Kasumi-1 (cell line): ENCODE results near the gene KRT25.
A peak's percentile ranks its signal among the peaks of the same experiment; 100 is the strongest.

Experiments
- DNase-seq, 2 experiments: peaks; one replicate each; lab custom pipeline; 2025; lab: John Stamatoyannopoulos, UW

The KRT25 gene, protein sequence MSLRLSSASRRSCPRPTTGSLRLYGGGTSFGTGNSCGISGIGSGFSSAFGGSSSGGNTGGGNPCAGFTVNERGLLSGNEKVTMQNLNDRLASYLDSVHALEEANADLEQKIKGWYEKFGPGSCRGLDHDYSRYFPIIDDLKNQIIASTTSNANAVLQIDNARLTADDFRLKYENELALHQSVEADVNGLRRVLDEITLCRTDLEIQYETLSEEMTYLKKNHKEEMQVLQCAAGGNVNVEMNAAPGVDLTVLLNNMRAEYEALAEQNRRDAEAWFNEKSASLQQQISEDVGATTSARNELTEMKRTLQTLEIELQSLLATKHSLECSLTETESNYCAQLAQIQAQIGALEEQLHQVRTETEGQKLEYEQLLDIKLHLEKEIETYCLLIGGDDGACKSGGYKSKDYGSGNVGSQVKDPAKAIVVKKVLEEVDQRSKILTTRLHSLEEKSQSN

DNA sequence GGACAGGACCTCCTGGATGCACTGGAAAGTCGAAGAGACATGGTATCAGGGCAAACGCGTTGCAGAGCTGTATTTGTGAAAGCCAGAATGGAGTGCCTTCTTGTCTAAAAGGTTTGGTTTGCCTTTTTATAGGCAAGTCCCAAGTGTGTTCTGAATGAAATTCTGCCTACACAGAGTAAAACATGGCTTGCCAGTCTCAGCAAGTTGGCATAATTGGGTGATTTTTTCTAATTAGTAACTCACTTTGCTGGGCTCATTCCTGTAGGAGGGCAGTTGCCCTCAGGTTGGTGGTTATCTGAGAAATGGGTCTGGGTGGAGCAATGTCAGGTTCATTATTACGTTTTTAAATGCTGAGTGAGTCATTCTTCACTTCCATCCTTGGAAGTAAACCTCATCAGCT is at the start of gene KRT25:
Gene KRT25, minus strand, starts transcription at position 101 of the 400 bp plus-strand sequence. Its CDS starts 60 bp downstream, at position 41.
- no peak for DNase-seq

DNA sequence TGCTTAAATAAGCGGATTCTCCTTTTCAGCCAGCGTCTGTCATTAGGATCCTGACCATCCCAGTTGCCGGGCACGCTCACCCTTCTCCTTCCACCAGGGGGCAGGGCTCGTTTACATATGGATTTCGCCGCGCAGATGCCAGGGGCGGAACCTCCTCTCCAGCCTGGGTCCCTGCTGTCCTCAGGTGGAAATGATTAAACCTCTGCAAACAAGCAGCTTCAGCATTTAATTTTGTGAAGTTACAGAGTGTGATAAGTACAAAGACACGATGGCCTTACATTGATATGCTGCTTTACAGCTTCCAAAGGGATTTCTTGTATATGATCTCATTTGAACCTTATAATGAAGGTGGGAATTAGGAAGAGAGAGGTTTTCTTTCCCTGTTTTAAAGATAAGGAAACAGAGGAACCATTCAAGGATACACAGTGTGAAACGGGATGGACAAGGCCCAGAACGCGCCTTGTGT is 48.5 kb upstream of the KRT25 start:
- DNase-seq, result peak; percentile 64 to 85

DNA sequence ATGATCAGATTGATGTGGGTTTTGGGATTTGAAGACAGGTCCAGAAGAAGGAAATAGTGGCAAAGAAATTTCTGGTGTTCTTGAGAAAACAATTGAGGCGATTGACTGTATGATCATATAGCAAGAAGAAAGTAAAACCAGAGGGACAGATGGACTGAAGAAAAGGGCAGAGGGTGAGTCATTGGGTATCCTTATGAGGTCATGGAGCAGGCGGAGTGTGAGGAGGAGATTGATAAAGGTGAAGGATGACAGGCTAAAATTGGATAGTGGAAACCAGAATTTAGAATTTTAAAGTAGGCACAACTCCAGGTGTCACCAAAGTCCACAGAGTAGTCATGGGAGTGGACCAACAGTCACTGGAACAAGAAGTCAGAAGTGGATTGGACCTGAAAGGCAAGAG is 46.0 kb upstream of the KRT25 start:
- no peak for DNase-seq

DNA sequence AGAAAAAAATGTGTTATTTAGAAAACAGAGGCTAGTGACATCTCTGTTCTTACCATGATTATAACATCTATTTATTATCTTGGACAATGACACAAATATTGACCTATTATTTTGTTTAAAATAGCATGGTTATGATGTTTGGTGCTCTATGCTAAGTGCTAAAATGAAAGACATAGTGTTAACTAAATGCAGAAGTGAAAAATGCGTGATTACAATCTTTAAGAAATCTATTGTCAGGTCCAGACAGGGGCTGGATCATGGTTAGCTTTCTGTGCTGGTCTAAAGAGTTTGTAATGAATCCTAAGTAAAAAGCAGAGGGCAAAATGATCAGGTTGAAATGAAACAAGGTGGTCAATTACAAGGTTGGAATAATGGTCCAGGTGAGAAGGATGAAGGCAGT is 45.2 kb upstream of the KRT25 start:
- no peak for DNase-seq

DNA sequence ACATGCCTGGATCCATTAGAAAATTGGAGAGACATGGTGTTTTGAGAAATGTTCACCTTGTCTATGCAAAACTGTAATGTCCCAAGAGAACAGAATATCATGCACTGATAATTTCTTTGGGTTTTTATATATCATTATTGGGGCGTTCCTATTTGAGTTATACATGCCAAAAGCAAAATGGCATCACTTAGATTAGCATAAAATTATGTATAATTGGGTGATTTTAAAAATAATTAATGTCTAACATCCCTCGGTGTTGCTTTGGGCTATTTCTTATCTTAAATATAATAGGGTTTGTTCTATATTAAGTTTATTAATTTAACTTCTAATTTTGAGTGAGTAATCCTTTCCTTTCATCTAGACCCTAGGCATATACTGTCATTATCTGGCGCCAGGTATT is 44.7 kb upstream of the KRT25 start, which contains the start of gene KRT28:
Gene KRT28, minus strand, starts transcription at position 101 of the 400 bp plus-strand sequence. Its CDS starts 66 bp downstream, at position 35.
- DNase-seq, result no peak

DNA sequence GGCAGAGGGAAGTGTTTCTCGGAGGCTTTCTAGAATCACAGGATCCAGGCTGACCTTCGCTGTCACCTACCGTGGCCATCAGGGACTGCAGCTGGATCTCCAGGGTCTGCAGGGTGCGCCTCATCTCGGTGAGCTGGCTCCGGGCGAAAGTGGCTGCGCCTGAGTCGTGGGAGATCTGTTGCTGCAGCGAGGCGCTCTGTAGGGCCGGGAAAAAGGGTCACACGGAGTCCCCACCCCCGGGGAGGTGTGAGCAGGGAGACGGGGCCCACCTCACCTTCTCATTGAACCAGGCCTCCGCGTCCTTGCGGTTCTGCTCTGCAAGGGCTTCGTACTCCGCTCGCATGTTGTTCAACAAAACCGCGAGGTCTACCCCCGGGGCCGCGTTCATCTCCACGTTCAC is 41.7 kb upstream of the KRT25 start:
- no peak for DNase-seq

DNA sequence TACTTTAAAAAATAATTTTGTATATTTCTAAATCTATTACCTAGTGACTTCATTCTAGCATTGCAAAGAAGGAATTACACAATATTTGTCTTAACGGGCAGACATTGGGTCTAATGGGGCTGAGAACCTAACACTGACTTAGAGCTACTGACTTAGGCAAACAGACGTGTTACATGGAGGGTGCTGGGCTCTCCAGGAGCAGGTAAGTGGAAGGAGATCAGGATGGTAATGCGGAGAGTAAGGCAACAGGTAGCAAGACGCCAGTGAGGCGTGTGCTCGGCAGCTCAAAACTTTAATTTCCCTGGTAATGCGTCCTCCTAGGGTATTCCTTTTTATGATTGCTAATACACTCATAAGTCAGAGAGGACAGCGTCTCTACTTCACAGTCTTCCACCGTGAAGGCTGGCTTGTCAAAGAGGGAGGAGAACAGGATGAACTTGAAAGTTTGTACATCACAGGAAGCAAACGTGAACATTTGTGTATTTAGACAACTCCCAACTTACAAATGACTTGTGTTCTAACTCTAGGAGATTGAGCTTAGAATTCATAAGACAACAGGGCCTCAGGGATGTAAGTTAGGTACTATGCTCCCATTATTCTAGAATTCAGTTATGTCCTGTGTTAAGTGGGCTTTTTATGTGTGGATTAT is 40.0 kb upstream of the KRT25 start:
- DNase-seq, result no peak

DNA sequence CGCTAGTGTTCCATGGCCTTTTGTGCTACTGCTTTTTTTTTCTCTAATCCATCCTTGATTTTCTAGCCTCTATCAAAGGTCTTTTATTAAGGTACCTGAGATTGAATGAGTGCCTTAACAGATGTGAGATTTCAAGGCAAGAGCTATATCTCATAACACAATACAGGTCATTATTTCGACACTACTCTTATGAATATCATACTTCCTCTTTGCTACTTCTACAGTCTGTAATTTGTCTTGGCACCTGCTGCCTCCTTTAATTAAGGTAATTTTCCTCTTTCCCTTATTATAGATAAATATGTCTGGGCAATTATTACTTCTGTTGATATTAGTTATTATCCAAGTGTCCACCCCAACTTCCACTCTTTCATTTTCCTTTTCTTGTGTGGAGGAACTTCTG is 39.3 kb upstream of the KRT25 start:
- no peak for DNase-seq

DNA sequence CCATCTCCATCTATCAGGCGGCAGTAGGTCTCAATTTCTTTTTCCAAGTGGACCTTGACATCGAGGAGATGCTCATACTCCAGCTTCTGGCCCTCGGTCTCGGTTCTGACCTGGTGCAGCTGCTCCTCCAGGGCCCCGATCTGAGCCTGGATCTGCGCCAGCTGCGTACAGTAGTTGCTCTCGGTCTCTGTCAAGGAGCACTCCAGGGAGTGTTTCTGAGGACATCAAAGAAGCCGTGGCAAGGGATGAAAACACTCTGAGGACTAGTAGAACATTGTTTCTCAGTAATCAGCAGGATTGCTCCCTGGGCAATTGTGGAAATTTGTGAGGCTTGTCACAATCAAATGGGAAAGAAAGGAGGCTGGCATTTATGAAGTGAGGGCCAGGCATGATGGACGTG is 38.7 kb upstream of the KRT25 start:
- no peak for DNase-seq

DNA sequence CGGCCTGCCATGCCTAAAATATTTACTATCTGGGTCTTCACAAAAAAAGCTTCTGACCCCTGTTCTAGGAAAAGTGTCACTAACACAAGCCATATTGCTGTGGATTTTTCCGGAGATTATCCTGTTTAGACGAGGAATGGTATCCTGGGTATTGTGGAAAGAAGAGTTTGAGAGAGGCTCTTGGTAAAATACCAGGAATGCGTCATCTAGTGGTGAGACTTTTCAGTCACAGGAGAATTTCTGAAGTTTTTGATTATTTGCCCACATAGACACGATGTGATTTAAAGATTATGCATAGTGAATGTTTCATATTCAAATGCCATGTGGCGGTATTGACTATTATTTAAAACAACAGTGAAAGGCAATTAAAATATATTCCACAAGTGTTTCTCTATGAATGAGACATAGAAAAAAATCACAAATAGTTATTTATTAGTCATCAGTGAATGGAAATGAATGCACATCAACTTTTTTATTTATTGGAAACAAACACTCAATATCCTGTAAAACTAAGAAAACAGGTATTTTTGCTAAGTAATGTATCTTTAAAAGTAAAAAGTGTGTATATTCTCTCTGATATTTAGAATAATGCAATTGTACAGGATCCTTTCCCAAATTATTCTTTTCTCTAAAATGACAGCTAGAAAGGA is 36.8 kb upstream of the KRT25 start:
- DNase-seq, result peak; percentile 3 to 18

DNA sequence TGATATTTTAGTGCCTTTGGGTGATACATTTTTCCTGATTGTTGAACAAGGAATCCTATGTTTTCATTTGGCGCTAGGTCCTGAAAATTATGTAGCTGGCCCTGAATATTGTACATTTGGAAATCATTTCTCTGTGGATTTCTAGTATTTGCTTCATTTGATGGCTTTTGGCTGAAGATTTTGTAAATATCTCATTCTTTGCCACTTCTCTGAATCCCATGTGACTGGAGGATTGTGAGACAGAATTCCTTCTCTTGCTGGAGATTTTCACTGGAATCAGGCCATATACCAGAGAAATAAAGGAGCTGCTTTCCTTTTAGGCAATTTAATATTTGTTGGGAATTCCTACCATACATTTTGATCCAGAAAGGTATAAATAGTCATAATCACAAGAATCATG is 36.0 kb upstream of the KRT25 start:
- no peak for DNase-seq

DNA sequence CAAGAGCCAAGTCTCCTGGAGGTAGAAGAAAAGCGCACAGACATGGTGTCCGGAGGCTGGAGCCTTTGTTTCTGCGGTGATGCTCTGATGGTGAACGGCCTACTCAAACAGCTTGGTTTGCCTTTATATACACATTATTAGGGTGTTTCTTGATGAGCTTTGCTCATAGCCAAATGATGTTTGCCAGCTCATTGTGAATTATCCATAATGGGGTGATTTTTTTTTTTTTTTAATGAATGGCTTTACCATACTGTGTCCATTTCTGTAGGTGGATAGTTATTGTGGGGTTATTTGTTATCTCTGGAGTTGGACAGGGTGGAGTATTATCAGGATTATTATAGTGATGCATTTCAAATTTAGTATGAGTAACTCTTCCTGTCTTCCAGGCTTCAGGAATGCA is 27.3 kb upstream of the KRT25 start, which contains the start of gene KRT27:
Gene KRT27, minus strand, starts transcription at position 101 of the 400 bp plus-strand sequence. Its CDS starts 57 bp downstream, at position 44.
- no peak for DNase-seq

DNA sequence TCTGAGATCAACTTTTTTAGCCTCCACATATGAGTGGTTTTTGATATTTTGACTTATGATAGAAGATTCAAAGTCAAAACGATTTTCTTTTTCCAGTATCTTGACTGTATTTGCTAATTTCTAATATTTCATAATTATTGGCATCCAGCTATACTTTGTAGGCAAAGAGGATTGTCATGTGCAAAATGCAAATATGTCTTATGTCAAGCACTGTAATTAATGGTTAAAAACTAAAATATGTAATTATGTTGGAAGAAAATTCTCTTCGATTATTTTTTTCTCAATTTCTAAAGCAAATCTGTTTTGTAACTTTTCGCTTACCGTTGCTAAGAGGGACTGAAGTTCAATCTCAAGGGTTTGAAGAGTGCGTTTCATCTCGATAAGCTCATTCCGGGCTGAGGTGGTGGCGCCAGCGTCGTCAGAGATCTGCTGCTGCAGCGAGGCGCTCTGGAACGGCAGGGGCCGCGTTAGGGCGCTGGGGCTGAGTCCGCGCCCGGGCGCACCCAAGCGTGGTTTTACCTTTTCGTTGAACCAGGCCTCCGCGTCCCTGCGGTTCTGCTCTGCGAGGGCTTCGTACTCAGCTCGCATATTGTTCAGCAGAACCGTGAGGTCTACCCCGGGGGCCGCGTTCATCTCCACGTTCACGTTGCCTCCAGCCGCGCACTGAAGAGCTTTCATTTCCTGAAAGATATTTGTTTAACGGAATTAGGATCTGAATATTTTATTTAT is 24.2 kb upstream of the KRT25 start:
- DNase-seq, result no peak

DNA sequence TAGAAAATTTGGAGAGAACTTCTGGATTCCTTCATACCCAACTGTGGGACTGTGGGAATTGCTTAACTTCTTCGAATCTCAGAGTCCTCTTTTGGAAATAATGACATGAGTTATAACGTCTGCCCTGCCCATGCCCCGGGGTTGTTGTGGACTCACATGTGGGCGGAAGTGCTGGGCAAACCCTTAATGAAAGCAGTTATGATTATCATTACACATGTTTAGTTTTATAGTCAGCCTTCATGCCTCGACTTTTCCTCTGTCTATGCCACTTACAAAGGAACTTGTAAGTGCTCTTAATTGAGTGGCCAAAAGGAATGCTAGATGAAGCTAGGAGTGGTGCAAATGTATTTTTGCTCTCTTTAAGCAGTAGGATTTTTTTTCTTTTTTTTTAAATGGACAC is 23.3 kb upstream of the KRT25 start:
- DNase-seq, result no peak

DNA sequence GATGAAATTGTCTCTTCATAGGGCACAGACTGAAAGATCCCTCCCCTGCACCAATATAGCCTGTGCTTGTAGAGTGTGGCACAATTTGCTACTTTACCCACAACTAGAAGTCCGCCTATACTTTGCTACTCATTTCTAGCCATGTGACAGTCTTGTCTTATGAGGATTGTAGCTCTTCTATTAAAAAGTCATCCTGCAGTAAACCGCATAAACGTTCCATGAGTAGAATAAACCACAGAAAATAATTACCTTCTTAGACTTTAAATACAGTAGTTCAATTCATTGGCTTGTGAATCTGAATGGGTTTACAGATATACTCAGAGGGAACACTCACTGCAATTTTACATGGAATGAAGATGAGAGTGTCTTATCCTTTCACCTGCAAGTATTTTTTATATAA is 22.8 kb upstream of the KRT25 start:
- no peak for DNase-seq

DNA sequence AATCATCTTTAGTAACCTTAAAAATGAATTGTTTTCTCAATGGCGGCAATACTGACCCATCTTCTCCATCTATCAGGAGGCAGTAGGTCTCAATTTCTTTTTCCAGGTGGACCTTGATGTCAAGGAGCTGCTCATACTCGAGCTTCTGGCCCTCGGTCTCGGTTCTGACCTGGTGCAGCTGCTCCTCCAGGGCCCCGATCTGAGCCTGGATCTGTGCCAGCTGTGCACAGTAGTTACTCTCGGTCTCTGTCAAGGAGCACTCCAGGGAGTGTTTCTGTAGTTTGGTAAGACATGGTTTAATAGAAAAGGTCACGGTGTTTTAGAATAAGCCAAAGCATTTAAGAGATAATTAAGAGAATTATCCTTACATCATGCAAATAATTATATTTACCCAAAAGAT is 22.3 kb upstream of the KRT25 start:
- no peak for DNase-seq

DNA sequence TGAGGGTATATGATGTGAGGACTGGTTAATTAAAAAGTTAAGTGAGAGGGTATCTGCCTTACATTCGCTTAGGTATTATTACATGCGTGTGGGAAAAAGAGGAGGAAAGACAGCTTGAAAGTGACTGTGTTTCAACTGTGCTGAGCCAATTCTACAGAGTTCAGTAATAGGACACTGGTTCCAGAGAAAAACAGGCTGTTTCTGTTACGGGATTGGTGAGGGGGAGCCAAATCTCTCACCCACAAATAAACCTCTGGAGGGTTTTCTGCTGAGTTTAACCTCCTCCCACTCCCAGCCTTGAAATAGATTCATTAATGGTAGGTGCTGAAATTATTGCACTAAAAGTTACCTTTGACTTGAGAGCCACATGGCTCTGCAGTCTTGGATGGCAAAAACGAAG is 20.8 kb upstream of the KRT25 start:
- no peak for DNase-seq

DNA sequence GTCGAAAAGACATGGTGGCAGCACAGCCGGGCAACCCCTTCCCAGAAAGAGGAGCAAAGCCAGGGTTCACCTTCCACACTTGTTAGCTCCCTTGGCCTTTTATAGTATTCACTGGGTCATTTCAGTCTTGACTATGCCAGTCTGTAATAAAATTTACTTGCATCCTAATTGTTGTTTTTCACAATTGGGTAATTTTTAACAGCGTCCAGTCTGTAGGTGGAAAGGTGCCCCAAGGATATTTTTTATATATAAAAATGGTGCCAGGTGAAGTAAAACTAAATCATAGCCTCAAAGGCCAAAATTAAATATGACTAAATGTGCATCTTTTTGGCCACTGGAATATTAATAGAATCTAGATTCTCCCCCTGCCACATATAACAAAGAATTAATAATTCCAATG is 17.0 kb upstream of the KRT25 start, which contains the start of gene KRT26:
Gene KRT26, minus strand, starts transcription at position 101 of the 400 bp plus-strand sequence. Its CDS starts 88 bp downstream, at position 13.
- DNase-seq, result no peak

DNA sequence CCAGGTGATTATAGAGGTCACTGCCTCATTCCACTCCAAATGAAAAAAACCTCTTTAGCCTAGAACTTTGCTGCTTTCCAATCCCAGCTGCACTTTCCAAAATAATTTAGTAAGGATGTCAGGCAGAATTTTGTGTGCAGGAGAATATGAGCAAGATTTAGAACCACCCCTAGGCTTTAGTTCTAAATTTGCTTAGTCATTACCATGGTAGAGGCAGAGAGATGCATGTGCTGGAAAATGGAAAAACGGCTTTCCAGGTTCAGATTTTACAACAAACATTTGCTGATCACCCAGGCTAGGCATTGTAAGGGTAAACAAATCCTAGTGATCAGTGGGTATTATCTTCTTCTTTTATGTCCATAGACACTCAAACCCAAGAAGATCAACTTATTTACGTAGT is 10.5 kb upstream of the KRT25 start:
- no peak for DNase-seq

DNA sequence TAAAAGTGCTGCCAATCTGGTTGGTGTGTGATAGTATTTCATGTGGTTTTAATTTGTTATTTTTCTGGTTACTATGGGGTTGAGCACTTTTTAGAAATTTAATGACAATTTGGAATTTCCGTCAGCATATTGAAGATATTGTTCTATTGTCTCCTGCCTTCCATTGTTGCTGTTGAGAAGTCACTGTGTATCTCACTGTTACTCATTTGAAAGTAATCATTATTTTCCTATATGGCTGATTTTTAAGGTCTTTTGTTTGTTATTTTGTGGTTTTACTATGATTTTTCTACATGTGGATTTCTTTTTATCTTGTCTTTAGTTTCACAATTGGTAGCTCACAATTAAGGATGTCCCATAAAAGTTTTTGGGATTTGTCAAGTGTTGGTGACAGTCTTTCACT is 8.6 kb upstream of the KRT25 start:
- no peak for DNase-seq

DNA sequence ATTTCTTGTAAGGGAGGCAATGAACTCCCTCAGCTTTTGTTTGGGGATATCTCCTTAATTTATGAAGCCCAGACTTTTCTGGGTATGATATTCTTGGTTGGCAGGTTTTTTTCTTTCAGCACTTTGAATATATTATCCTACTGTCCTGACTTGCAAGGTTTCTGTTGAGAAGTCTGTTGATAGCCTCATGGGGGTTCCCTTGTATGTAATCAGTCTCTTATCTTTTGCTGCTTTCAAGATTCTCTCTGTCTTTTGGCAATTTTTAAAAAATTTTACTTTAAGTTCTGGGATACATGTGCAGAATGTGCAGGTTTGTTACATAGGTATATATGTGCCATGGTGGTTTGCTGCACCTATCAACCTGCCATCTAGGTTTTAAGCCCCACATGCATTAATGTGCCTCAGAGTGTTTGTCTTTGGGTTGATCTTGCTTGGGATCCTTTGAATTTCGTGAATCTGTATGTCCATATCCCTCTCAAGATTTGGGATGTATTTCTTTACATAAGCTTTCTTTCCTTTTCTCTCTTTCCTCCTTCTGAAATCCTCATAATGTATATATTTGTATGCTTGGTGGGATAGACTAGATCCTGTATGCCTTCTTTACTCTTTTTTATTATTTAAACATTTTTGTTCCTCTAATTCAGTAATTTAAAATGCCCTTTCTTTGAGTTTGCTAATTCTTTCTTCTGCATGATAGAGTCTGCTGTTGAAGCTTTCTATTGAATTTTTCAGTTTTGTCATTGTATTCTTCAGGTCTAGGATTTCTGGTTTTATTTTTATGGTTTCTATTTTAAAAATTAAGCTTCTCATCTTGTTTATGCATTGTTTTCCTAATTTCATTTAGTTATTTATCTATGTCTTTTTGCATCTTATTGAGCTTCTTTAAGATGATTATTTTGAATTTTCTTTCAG is 5.2 kb upstream of the KRT25 start:
- no peak for DNase-seq
